ENCODE results near the gene DGKH. TPM values are rescaled to one million over a fixed set of nuclear protein-coding genes. Genes with fewer than 3 reads are reported as not detected.

DGKH gene
- total and polyA plus RNA-seq, 9 of the 15 experiments (the other 6 are each of a cell fraction or from before 2014, with no cell fraction given) = 0.38 to 4.4 (median 3.1) TPM

- no peak for TF ChIP-seq PHF20 (IDR thresholded peaks at IDR 0.05; ENCODE audit: partially characterized antibody)
- TF ChIP-seq PCBP1 (IDR thresholded peaks at IDR 0.05; ENCODE audit: low read depth, low read length, poor library complexity, severe bottlenecking) = no peak
- TF ChIP-seq NFE2 (IDR thresholded peaks at IDR 0.05; ENCODE audit: low read depth) = no peak
- no peak for TF ChIP-seq KAT2B (IDR thresholded peaks at IDR 0.05; ENCODE audit: low read depth, low read length)
- TF ChIP-seq ZNF253 (CRISPR knock-in tag; conservative IDR thresholded peaks at IDR 0.05) = no peak
- TF ChIP-seq MBD2 (IDR thresholded peaks at IDR 0.05; ENCODE audit: borderline replicate concordance, low read depth) = peak; percentile 11; the same call in 1 of the 2 replicates
- TF ChIP-seq DIDO1 (tag; IDR thresholded peaks at IDR 0.05; ENCODE audit: low read depth) = no peak
- no peak for TF ChIP-seq FOXP1 (CRISPR knock-in tag; IDR thresholded peaks at IDR 0.05)
- TF ChIP-seq CTCFL (IDR thresholded peaks at IDR 0.05; ENCODE audit: borderline replicate concordance, insufficient read depth, low read depth, low read length, poor library complexity, severe bottlenecking) = no peak
- TF ChIP-seq ZNF3 (CRISPR knock-in tag; IDR thresholded peaks at IDR 0.05) = no peak
- TF ChIP-seq ZNF699 (CRISPR knock-in tag; IDR thresholded peaks at IDR 0.05; ENCODE audit: insufficient replicate concordance) = no peak
- TF ChIP-seq ILF3 (IDR thresholded peaks at IDR 0.05; ENCODE audit: borderline replicate concordance) = no peak
- 0 out of 2 replicates have a peak, but pooled peaks have one; percentile 59 for TF ChIP-seq GTF2A2 (tag; IDR thresholded peaks at IDR 0.05)
- no peak for TF ChIP-seq HSF4 (CRISPR knock-in tag; IDR thresholded peaks at IDR 0.05; ENCODE audit: borderline replicate concordance)
- TF ChIP-seq DLX4 (CRISPR knock-in tag; IDR thresholded peaks at IDR 0.05) = no peak
- TF ChIP-seq SMARCB1 (IDR thresholded peaks at IDR 0.05; ENCODE audit: insufficient read length, low read depth) = no peak
- no peak for TF ChIP-seq ZNF77 (CRISPR knock-in tag; IDR thresholded peaks at IDR 0.05)
- TF ChIP-seq NFXL1 (CRISPR knock-in tag; IDR thresholded peaks at IDR 0.05) = no peak
- TF ChIP-seq NR2F6 (CRISPR knock-in tag; IDR thresholded peaks at IDR 0.05) = no peak
- no peak for TF ChIP-seq ZNF197 (CRISPR knock-in tag; IDR thresholded peaks at IDR 0.05; ENCODE audit: low read depth)
- TF ChIP-seq MAZ (CRISPR knock-in tag; conservative IDR thresholded peaks at IDR 0.05 in 1 of 2, IDR thresholded peaks at IDR 0.05 in 1 of 2) = peak; percentile 54 to 61; a peak in 1 of 4 replicates
- TF ChIP-seq TEAD4 (IDR thresholded peaks at IDR 0.05; ENCODE audit: low read length) = no peak
- TF ChIP-seq TEAD4 (CRISPR knock-in tag; IDR thresholded peaks at IDR 0.05; ENCODE audit: borderline replicate concordance) = no peak
- TF ChIP-seq ZFP91 (CRISPR knock-in tag; IDR thresholded peaks at IDR 0.05) = no peak
- no peak for TF ChIP-seq ZKSCAN3 (CRISPR knock-in tag; IDR thresholded peaks at IDR 0.05)
- TF ChIP-seq BCOR (IDR thresholded peaks at IDR 0.05) = no peak
Observed at GRCh38 chr13:42039946-42040729, 8.3 kb upstream of the DGKH start (continued).

All from K562 (cell line).